ENCODE results near the gene ATAD3B.
"Not testable (repeated sequence)": the region's sequence is repeated elsewhere in the genome, so short reads cannot be mapped to it uniquely, and the experiment has no call there.

ATAD3B gene

DNA sequence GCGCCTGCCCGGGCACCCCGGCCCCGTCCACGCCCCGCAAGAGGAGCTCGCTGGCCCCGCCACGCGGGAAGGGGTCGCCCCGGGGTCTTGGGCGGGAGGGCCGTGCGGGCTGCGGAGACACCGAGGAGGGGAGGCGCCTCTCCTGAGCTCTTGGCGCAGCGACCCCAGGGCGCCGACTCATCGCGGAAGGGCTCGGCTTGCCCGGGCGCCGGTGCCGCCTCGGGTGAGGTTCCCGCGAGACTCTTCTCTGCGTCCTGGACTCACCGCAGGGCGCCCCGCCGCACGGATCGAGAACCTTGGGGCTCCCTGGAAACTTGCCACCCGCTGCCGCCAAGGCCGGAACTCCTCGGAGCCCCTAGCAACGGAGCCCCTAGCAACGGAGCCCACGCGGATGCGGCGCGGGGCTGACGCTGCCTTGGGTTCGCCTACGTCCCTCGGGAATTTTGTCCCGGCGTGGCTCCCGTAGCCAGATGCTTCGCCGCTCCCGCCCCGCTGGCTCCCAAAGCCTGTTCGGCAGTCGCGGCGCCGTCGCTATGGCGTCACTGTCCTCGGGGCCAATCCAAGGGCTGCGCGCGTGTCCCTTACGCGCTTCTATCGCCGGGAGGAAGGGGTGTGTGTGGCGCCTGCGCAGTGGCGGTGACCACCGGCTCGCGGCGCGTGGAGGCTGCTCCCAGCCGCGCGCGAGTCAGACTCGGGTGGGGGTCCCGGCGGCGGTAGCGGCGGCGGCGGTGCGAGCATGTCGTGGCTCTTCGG lies 40.1 kb downstream of the ATAD3B start, which contains the start of gene ATAD3A:
Gene ATAD3A, plus strand, starts transcription at position 630 of the 753 bp plus-strand sequence. Its CDS starts 107 bp downstream, at position 737.
- H3K27me3 ChIP-seq (replicated peaks in 2 of 5; ENCODE audit: control insufficient read depth in 4 of 5, insufficient read depth in 5 of 5, low read length in 4 of 5), result no peaks in the 10 kb centered on the region
- POLR2A ChIA-PET, result interaction anchor here (0.6 to 0.7 kb wide), 2 partner anchors 46 to 354 kb away, joined by 4 read pairs; no protein-coding TSS in a partner anchor
- peaks cover 0 to 4% (median 0%) of the 10 kb centered on the region in 5 experiments for H3K9me3 ChIP-seq (ENCODE audit: control extremely low read depth in 1 of 5, control insufficient read depth in 4 of 5, insufficient read depth in 2 of 5, low read depth in 1 of 5, low read length in 4 of 5)
- H3K27ac ChIP-seq (ENCODE audit: insufficient read depth in 1 of 2, low read depth in 1 of 2, low read length in 2 of 2, poor library complexity in 1 of 2, severe bottlenecking in 2 of 2), result peak within 1 kb of the TSS; percentile 90 to 93
- CTCF ChIA-PET, result no interaction called here
- DNase-seq, result peak; percentile 98 to 99 (median 98)
- H3K36me3 ChIP-seq (ENCODE audit: control insufficient read depth in 4 of 4, insufficient read depth in 4 of 4, low read length in 3 of 4), result peaks cover 0 to 9% (median 2%) of the 10 kb centered on the region in 4 experiments
- H3K4me3 ChIP-seq (ENCODE audit: control insufficient read depth in 1 of 7, extremely low read depth in 1 of 7, insufficient read depth in 4 of 7, low read depth in 2 of 7, low read length in 6 of 7), result peak within 1 kb of the TSS; percentile 66 to 91 (median 87)
- H3K4me1 ChIP-seq (ENCODE audit: control extremely low read depth in 1 of 4, control insufficient read depth in 4 of 4, insufficient read depth in 4 of 4, low read length in 3 of 4), result peaks cover 2 to 21% (median 11%) of the 10 kb centered on the region in 4 experiments
- under 1% methylated on average over 85 of the region's 99 CpGs for WGBS (ENCODE audit: insufficient coverage)

DNA sequence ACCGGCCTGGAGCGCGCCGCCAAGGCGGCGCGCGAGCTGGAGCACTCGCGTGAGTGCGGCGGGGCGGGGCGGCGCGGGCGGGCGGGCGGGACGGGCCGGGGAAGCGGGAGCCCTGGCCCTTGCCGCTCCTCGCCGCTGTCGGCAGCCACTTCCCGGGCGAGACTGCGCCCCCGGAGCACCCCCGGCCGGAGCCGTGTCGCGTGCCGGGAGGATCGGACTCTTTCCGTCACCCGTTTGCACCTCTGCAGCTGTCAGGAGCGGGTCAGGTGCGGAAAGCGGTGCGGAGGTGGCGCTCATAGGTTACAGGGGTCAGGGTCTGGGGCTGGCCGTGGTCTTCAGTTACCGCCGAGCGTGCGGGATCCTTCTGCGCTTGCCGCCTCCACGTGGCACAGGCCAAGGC lies 40.9 kb downstream of the ATAD3B start:
- H3K4me3 ChIP-seq (ENCODE audit: control insufficient read depth in 1 of 7, extremely low read depth in 1 of 7, insufficient read depth in 4 of 7, low read depth in 2 of 7, low read length in 6 of 7), result peak overlapping the region in 5 of 7 experiments; percentile 61 to 91 (median 88)
- H3K36me3 ChIP-seq (ENCODE audit: control insufficient read depth in 4 of 4, insufficient read depth in 4 of 4, low read length in 3 of 4), result peaks cover 0 to 13% (median 4%) of the 10 kb centered on the region in 4 experiments
- H3K9me3 ChIP-seq (ENCODE audit: control extremely low read depth in 1 of 5, control insufficient read depth in 4 of 5, insufficient read depth in 2 of 5, low read depth in 1 of 5, low read length in 4 of 5); POLR2A ChIA-PET; H3K27ac ChIP-seq (ENCODE audit: insufficient read depth in 1 of 2, low read depth in 1 of 2, low read length in 2 of 2, poor library complexity in 1 of 2, severe bottlenecking in 2 of 2); H3K27me3 ChIP-seq (replicated peaks in 2 of 5; ENCODE audit: control insufficient read depth in 4 of 5, insufficient read depth in 5 of 5, low read length in 4 of 5); CTCF ChIA-PET: not testable (repeated sequence)
- peaks cover 2 to 21% (median 11%) of the 10 kb centered on the region in 4 experiments for H3K4me1 ChIP-seq (ENCODE audit: control extremely low read depth in 1 of 4, control insufficient read depth in 4 of 4, insufficient read depth in 4 of 4, low read length in 3 of 4)
- DNase-seq, result peak in 1 of 3 donors; percentile 10
- WGBS (ENCODE audit: insufficient coverage), result 0% methylated on average over 11 of the region's 52 CpGs

DNA sequence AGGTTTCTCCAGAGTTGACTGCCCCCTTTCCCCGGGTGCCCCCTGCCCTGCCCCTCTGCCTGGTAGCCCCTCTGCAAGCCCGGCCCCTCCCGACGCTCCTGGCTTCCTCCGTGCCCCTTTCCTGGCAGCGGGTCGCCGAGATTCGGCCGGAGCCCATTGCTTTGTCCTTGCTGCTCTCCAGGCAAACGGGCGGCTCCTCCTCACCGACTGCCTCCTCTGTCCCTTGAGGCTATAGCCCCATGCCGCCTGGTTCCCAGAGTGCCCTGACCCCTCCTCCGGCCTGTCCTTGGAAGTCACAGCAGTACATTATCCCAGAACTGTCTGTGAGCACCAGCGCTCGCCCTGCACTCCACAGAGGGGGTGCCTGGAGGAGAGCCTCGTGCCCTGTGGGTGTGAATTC lies 42.1 kb downstream of the ATAD3B start:
- POLR2A ChIA-PET; H3K9me3 ChIP-seq (ENCODE audit: control extremely low read depth in 1 of 5, control insufficient read depth in 4 of 5, insufficient read depth in 2 of 5, low read depth in 1 of 5, low read length in 4 of 5); H3K4me3 ChIP-seq (ENCODE audit: control insufficient read depth in 1 of 7, extremely low read depth in 1 of 7, insufficient read depth in 4 of 7, low read depth in 2 of 7, low read length in 6 of 7); DNase-seq; CTCF ChIA-PET; H3K27me3 ChIP-seq (replicated peaks in 2 of 5; ENCODE audit: control insufficient read depth in 4 of 5, insufficient read depth in 5 of 5, low read length in 4 of 5); H3K27ac ChIP-seq (ENCODE audit: insufficient read depth in 1 of 2, low read depth in 1 of 2, low read length in 2 of 2, poor library complexity in 1 of 2, severe bottlenecking in 2 of 2): not testable (repeated sequence)
- Histone ChIP-seq H3K4me1 (ENCODE audit: control extremely low read depth in 1 of 4, control insufficient read depth in 4 of 4, insufficient read depth in 4 of 4, low read length in 3 of 4) (peaks cover 2 to 21% (median 11%) of the 10 kb centered on the region in 4 experiments), H3K36me3 (ENCODE audit: control insufficient read depth in 4 of 4, insufficient read depth in 4 of 4, low read length in 3 of 4) (peaks cover 0 to 23% (median 11%) of the 10 kb centered on the region in 4 experiments)
- WGBS (ENCODE audit: insufficient coverage), result 98% methylated on average over 8 of the region's 18 CpGs

DNA sequence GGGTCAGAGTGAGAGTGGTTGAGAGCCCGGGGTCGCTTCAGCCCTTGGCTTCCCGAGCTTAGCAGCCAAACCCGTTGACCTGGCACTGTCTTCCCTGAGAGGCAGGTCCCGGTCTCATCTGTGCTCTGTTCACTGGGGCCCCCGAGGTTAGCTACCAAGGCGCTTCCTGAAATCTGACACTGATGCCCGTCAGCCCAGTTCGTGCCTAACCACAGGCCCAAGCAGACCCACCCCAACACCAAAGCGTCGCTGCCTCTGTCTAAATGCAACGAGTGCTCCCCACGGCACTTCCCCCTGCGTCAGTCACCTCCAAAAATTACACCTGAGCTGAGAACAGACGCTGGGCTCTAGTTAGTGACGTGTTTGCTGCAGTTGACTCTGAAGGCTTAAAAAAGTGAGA lies 42.8 kb downstream of the ATAD3B start:
- H3K27me3 ChIP-seq (replicated peaks in 2 of 5; ENCODE audit: control insufficient read depth in 4 of 5, insufficient read depth in 5 of 5, low read length in 4 of 5); H3K27ac ChIP-seq (ENCODE audit: insufficient read depth in 1 of 2, low read depth in 1 of 2, low read length in 2 of 2, poor library complexity in 1 of 2, severe bottlenecking in 2 of 2); H3K9me3 ChIP-seq (ENCODE audit: control extremely low read depth in 1 of 5, control insufficient read depth in 4 of 5, insufficient read depth in 2 of 5, low read depth in 1 of 5, low read length in 4 of 5); POLR2A ChIA-PET; CTCF ChIA-PET; H3K4me3 ChIP-seq (ENCODE audit: control insufficient read depth in 1 of 7, extremely low read depth in 1 of 7, insufficient read depth in 4 of 7, low read depth in 2 of 7, low read length in 6 of 7): not testable (repeated sequence)
- DNase-seq, result peak in 2 of 3 donors; percentile 21 to 48
- WGBS (ENCODE audit: insufficient coverage), result 68% methylated on average over 4 of the region's 16 CpGs
- Histone ChIP-seq H3K4me1 (ENCODE audit: control extremely low read depth in 1 of 4, control insufficient read depth in 4 of 4, insufficient read depth in 4 of 4, low read length in 3 of 4) (peaks cover 2 to 21% (median 11%) of the 10 kb centered on the region in 4 experiments), H3K36me3 (ENCODE audit: control insufficient read depth in 4 of 4, insufficient read depth in 4 of 4, low read length in 3 of 4) (peaks cover 0 to 24% (median 12%) of the 10 kb centered on the region in 4 experiments)

DNA sequence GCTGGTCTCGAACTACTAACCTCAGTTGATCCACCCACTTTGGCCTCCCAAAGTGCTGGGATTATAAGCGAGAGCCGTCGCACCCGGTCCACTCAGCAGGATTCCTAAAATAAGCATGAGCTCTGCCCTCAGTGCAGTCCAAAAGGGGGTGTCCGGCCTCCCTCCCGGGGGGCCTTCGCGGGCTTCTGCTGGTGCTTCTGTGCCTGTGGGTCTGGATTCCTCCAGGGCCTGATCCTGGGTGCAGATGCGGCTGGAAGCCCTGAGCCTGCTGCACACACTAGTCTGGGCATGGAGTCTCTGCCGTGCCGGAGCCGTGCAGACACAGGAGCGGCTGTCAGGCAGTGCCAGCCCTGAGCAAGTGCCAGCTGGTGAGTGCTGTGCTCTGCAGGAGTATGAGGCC lies 45.4 kb downstream of the ATAD3B start:
- peaks cover 0 to 12% (median 2%) of the 10 kb centered on the region in 4 experiments for H3K4me1 ChIP-seq (ENCODE audit: control extremely low read depth in 1 of 4, control insufficient read depth in 4 of 4, insufficient read depth in 4 of 4, low read length in 3 of 4)
- POLR2A ChIA-PET; H3K4me3 ChIP-seq (ENCODE audit: control insufficient read depth in 1 of 7, extremely low read depth in 1 of 7, insufficient read depth in 4 of 7, low read depth in 2 of 7, low read length in 6 of 7); H3K9me3 ChIP-seq (ENCODE audit: control extremely low read depth in 1 of 5, control insufficient read depth in 4 of 5, insufficient read depth in 2 of 5, low read depth in 1 of 5, low read length in 4 of 5); H3K27ac ChIP-seq (ENCODE audit: insufficient read depth in 1 of 2, low read depth in 1 of 2, low read length in 2 of 2, poor library complexity in 1 of 2, severe bottlenecking in 2 of 2); CTCF ChIA-PET; DNase-seq; H3K27me3 ChIP-seq (replicated peaks in 2 of 5; ENCODE audit: control insufficient read depth in 4 of 5, insufficient read depth in 5 of 5, low read length in 4 of 5): not testable (repeated sequence)
- peaks cover 0 to 32% (median 21%) of the 10 kb centered on the region in 4 experiments for H3K36me3 ChIP-seq (ENCODE audit: control insufficient read depth in 4 of 4, insufficient read depth in 4 of 4, low read length in 3 of 4)
- 99% methylated on average over 10 of the region's 14 CpGs for WGBS (ENCODE audit: insufficient coverage)

DNA sequence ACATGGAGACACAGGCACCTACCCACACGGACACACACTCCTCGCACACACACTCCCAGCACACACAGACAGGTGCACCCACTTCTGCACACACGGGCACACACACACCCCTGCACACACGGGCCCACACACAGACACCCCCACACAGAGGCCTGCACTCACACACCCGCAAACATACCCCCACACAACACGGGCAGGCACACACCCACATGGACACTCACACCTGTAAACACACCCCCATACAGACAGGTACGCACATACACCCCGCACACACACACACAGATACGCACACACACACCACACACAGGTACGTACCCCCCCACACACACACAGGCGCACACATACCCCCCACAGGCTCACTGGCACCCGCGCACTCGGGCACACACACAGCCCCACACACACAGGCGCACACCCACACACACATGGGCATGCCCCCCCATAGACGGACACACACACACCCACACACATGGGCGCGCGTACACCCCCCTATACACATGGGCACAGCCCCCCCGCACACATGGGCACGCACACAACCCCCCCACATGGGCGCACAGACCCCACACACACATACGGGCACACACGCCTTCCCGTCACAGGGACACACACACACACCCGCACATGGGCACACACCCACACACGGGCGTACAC lies 46.5 kb downstream of the ATAD3B start:
- peaks cover 0 to 34% (median 22%) of the 10 kb centered on the region in 4 experiments for H3K36me3 ChIP-seq (ENCODE audit: control insufficient read depth in 4 of 4, insufficient read depth in 4 of 4, low read length in 3 of 4)

DNA sequence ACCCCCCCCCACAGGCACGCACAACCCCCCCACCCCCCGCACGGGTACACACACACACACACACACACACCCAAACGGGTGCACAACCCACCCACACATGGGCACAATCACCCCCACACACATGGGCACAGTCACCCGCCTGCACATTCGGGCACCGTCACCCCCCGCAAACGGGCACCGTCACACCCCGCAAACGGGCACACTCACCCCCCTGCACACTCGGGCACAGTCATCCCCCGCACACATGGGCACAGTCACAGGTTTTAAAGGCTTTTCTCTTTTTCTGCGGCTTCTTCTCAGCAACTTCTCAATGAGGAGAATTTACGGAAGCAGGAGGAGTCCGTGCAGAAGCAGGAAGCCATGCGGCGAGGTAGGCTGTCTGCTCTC lies 47.0 kb downstream of the ATAD3B start:
- not testable (repeated sequence) for H3K27ac ChIP-seq (ENCODE audit: insufficient read depth in 1 of 2, low read depth in 1 of 2, low read length in 2 of 2, poor library complexity in 1 of 2, severe bottlenecking in 2 of 2)
- H3K36me3 ChIP-seq (ENCODE audit: control insufficient read depth in 4 of 4, insufficient read depth in 4 of 4, low read length in 3 of 4), result peaks cover 0 to 36% (median 22%) of the 10 kb centered on the region in 4 experiments

More for the DNA sequence above, 46.5 kb downstream of the ATAD3B start:
- DNase-seq, result no peak
- Histone ChIP-seq H3K4me1 (ENCODE audit: control extremely low read depth in 1 of 4, control insufficient read depth in 4 of 4, insufficient read depth in 4 of 4, low read length in 3 of 4) (peaks cover 0 to 8% (median 2%) of the 10 kb centered on the region in 4 experiments), H3K27me3 (replicated peaks in 2 of 5; ENCODE audit: control insufficient read depth in 4 of 5, insufficient read depth in 5 of 5, low read length in 4 of 5) (no peaks in the 10 kb centered on the region), H3K9me3 (ENCODE audit: control extremely low read depth in 1 of 5, control insufficient read depth in 4 of 5, insufficient read depth in 2 of 5, low read depth in 1 of 5, low read length in 4 of 5) (no peaks in the 10 kb centered on the region), H3K27ac (ENCODE audit: insufficient read depth in 1 of 2, low read depth in 1 of 2, low read length in 2 of 2, poor library complexity in 1 of 2, severe bottlenecking in 2 of 2) (no peak overlapping the region), H3K4me3 (ENCODE audit: control insufficient read depth in 1 of 7, extremely low read depth in 1 of 7, insufficient read depth in 4 of 7, low read depth in 2 of 7, low read length in 6 of 7) (no peak overlapping the region)
- CTCF ChIA-PET, result no interaction called here
- WGBS (ENCODE audit: insufficient coverage), result 97% methylated on average over 5 of the region's 28 CpGs
- POLR2A ChIA-PET, result no interaction called here

More for the DNA sequence above, 47.0 kb downstream of the ATAD3B start:
- H3K4me1 ChIP-seq (ENCODE audit: control extremely low read depth in 1 of 4, control insufficient read depth in 4 of 4, insufficient read depth in 4 of 4, low read length in 3 of 4); H3K27me3 ChIP-seq (replicated peaks in 2 of 5; ENCODE audit: control insufficient read depth in 4 of 5, insufficient read depth in 5 of 5, low read length in 4 of 5); H3K4me3 ChIP-seq (ENCODE audit: control insufficient read depth in 1 of 7, extremely low read depth in 1 of 7, insufficient read depth in 4 of 7, low read depth in 2 of 7, low read length in 6 of 7); CTCF ChIA-PET; DNase-seq; H3K9me3 ChIP-seq (ENCODE audit: control extremely low read depth in 1 of 5, control insufficient read depth in 4 of 5, insufficient read depth in 2 of 5, low read depth in 1 of 5, low read length in 4 of 5); POLR2A ChIA-PET: not testable (repeated sequence)
- 93% methylated on average over 3 of the region's 19 CpGs for WGBS (ENCODE audit: insufficient coverage)
